H1 (cell line): ENCODE data around the gene ZSWIM4. TPM values are rescaled to one million over a fixed set of nuclear protein-coding genes. Genes with fewer than 3 reads are reported as not detected.

Source experiments
- BACH1 ChIP-seq: IDR thresholded peaks from 2 replicates; pipeline ENCODE4 v1.6.1; 2012; ENCODE audit warnings: low read length, improper control_type of control experiment
- BRCA1 ChIP-seq: IDR thresholded peaks from 2 replicates; pipeline ENCODE4 v1.6.1; 2012; ENCODE audit warnings: low read depth, low read length, improper control_type of control experiment
- CEBPB ChIP-seq: IDR thresholded peaks from 2 replicates; pipeline ENCODE4 v1.6.1; 2012; ENCODE audit warnings: low read depth, low read length
- CTBP2 ChIP-seq: IDR thresholded peaks from 2 replicates; pipeline ENCODE4 v1.7.0; 2011; ENCODE audit warnings: borderline replicate concordance, mild to moderate bottlenecking, moderate library complexity, mixed read lengths, low read length; ENCODE audit not compliant: insufficient read depth, insufficient read length
- CTCF ChIP-seq, 3 experiments: IDR thresholded peaks; 1 replicate in 2 of 3; 2 replicates in 1 of 3; pipeline versions ENCODE4 v1.5.1 to v1.6.1; 2011; ENCODE audit warnings: low read length in 3 of 3, mild to moderate bottlenecking in 3 of 3, inconsistent platforms in 2 of 3, low read depth in 1 of 3, moderate library complexity in 1 of 3; ENCODE audit not compliant: insufficient read depth in 1 of 3; ENCODE audit errors: control extremely low read depth in 1 of 3
- E2F6 ChIP-seq: IDR thresholded peaks from 2 replicates; pipeline ENCODE4 v1.6.1; 2012; ENCODE audit warnings: inconsistent platforms
- EGR1 ChIP-seq: IDR thresholded peaks from 2 replicates; pipeline ENCODE4 v1.6.1; 2011; ENCODE audit warnings: low read depth, low read length, borderline replicate concordance
- GTF2F1 ChIP-seq: IDR thresholded peaks from 2 replicates; pipeline ENCODE4 v1.6.1; 2012; ENCODE audit warnings: low read depth, low read length, improper control_type of control experiment, borderline replicate concordance
- JUND ChIP-seq: IDR thresholded peaks from 2 replicates; pipeline ENCODE4 v1.6.1; 2011; ENCODE audit warnings: mild to moderate bottlenecking, improper control_type of control experiment, low read length
- MAFK ChIP-seq: IDR thresholded peaks from 2 replicates; pipeline ENCODE4 v1.6.1; 2012; ENCODE audit warnings: low read depth, mild to moderate bottlenecking, improper control_type of control experiment, low read length
- NANOG ChIP-seq: IDR thresholded peaks from 2 replicates; pipeline ENCODE4 v1.6.1; 2011; ENCODE audit warnings: low read length, low read depth, mild to moderate bottlenecking, inconsistent platforms; ENCODE audit not compliant: insufficient read depth, poor library complexity, severe bottlenecking
- POLR2AphosphoS5 ChIP-seq: IDR thresholded peaks from 2 replicates; pipeline ENCODE4 v1.6.1; 2011; ENCODE audit warnings: low read depth, low read length
- POU5F1 ChIP-seq: IDR thresholded peaks from 2 replicates; pipeline ENCODE4 v1.6.1; 2011; ENCODE audit warnings: low read depth, mild to moderate bottlenecking, low read length, moderate library complexity
- RFX5 ChIP-seq: IDR thresholded peaks from 2 replicates; pipeline ENCODE4 v1.6.1; 2011; ENCODE audit warnings: low read depth, low read length, improper control_type of control experiment, borderline replicate concordance
- SIN3A ChIP-seq, 2 experiments: IDR thresholded peaks in 1 of 2; conservative IDR thresholded peaks in 1 of 2; 2 replicates each; pipeline ENCODE4 v1.6.1; 2011 to 2012; ENCODE audit warnings: low read length in 2 of 2, improper control_type of control experiment in 1 of 2, low read depth in 1 of 2, mild to moderate bottlenecking in 1 of 2
- SIRT6 ChIP-seq: IDR thresholded peaks from one replicate; pipeline ENCODE4 v1.7.1; 2012; ENCODE audit warnings: low read length, inconsistent platforms
- SP1 ChIP-seq: IDR thresholded peaks from 2 replicates; pipeline ENCODE4 v1.6.1; 2011; ENCODE audit warnings: low read depth, low read length
- SRF ChIP-seq: IDR thresholded peaks from 2 replicates; pipeline ENCODE4 v1.6.1; 2011; ENCODE audit warnings: mild to moderate bottlenecking, low read depth, low read length, moderate library complexity
- SUZ12 ChIP-seq: fragments of 200-600 bp; sonication (generic); IDR thresholded peaks from 2 replicates; pipeline ENCODE4 v1.6.1; 2012; ENCODE audit warnings: mild to moderate bottlenecking, inconsistent platforms, low read length, moderate library complexity, mixed read lengths
- TAF7 ChIP-seq: optimal IDR thresholded peaks from 2 replicates; pipeline ENCODE3; 2011; ENCODE audit warnings: low read depth, mild to moderate bottlenecking, inconsistent platforms, low read length, moderate library complexity, borderline replicate concordance
- polyA plus RNA-seq, 7 experiments: library from polyadenylated mRNA; depleted of rRNA in 3 of 7; stranded (reverse) in 5 of 7; unstranded in 2 of 7; fragments of >200 nt in 5 of 7; fragments of 200-250 nt in 2 of 7; gene quantifications; 1 replicate in 5 of 7; 2 replicates in 1 of 7; 4 replicates in 1 of 7; pipeline versions ENCODE4 v1.2.1 to v1.2.3, GENCODE V29; 2011 to 2013; ENCODE audit warnings: missing spikeins in 2 of 7, mixed read lengths in 2 of 7
- total RNA-seq: library from RNA; stranded (reverse); fragmentation: NEBNext Ultra II Directional; extraction: Animal tissue kit (Norgen Biotek cat#: 25700); gene quantifications from 2 replicates; pipeline ENCODE4 v1.2.1, GENCODE V29; 2021

ZSWIM4 gene
- total and polyA plus RNA-seq, 2 of the 8 experiments (the other 6 are each of a cell fraction or from before 2014, with no cell fraction given), result 12.2 to 31.1 TPM

DNA sequence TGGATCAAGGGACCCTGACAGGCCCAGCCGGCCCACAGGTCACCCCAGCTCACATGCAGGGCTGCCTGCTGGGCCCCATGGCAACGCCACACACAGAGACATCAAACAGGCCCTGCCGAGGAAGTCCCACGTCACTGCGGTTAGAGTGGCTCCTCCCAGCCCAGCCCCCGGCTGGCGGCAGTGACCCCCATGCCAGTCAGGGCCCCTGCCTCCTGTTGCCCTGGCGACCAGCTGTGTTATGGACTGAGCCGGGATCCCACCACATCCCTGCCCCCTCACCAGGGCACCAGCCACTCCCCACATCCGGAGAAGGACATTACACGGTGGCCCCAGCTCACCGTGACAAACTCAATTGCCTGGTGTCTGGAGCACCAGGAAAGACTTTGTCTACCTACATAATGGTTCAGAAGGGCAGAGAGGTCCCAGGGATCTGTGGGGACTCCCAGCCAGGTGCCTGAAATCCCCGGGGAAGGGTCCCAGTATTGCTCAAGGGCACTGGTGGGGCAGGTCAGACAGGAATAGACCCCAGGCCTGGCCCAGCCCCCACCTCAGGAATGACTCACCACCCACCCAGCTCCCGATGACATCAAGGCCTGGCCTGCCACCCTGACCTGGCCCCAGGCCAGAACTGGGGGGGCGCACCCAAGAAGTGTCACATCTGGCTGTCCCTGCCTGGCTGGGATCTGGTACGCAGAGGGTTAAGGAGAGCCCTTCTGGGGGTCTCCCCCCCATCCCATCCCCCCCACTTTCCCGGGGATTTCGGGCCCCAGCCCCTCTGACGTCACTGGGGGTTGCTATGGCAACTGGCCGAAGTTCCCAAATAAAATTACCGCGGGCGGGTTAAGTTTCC, 51.5 kb downstream of the ZSWIM4 start (continued):
- no peak for TF ChIP-seq TAF7
- TF ChIP-seq RFX5, result no peak
- no peak for TF ChIP-seq BACH1
- no peak for TF ChIP-seq POU5F1
- peak in 1 of 2 experiments; percentile 23; a peak in 2 of 4 replicates for TF ChIP-seq SIN3A (conservative IDR thresholded peaks at IDR 0.05 in 1 of 2, IDR thresholded peaks at IDR 0.05 in 1 of 2; ENCODE audit: low read depth in 1 of 2, low read length in 2 of 2)
- peak; percentile 89; the same call in 1 of the 2 replicates for TF ChIP-seq JUND
- 0 out of 2 replicates have a peak, but pooled peaks have one; percentile 19 for TF ChIP-seq EGR1
- TF ChIP-seq SIRT6, result no peak
- no peak for TF ChIP-seq E2F6
- TF ChIP-seq CTCF (IDR thresholded peaks at IDR 0.05; ENCODE audit: control extremely low read depth in 1 of 3, insufficient read depth in 1 of 3, low read depth in 1 of 3, low read length in 3 of 3), result no peak
- TF ChIP-seq SP1, result 0 out of 2 replicates have a peak, but pooled peaks have one; percentile 73
- peak; percentile 56; the same call in 1 of the 2 replicates for TF ChIP-seq CEBPB
- TF ChIP-seq MAFK, result no peak
- TF ChIP-seq CTBP2, result peak; percentile 20
- no peak for TF ChIP-seq SUZ12
- TF ChIP-seq POLR2AphosphoS5, result peak; percentile 71; the same call in 1 of the 2 replicates
- no peak for TF ChIP-seq SRF
- no peak for TF ChIP-seq GTF2F1
- TF ChIP-seq BRCA1, result no peak
- TF ChIP-seq NANOG, result no peak
